Natural killer cell (primary cell): ENCODE data around the gene ACTR3. TPM values are rescaled to one million over a fixed set of nuclear protein-coding genes. Genes with fewer than 3 reads are reported as not detected.

Source experiments
- ATAC-seq, 3 donors: fragments of 150-1000 bp in 2 of 3; fragments of 200-7000 bp in 1 of 3; cut with Tn5 transposase; 1 replicate in 1 of 3; 2 replicates in 2 of 3; pipeline ENCODE4 v1.10.0; 2021; ENCODE audit warnings: mild to moderate bottlenecking in 2 of 3, moderate library complexity in 2 of 3
- DNase-seq, 2 donors: peaks; one replicate each; pipeline versions ENCODE4 v3.0.0 to v3.0.0-alpha.2; 2013 to 2021; ENCODE audit warnings: mixed read lengths in 1 of 2
- H3K27ac ChIP-seq: one replicate; pipeline ENCODE4 v1.5.1; 2013; ENCODE audit warnings: mild to moderate bottlenecking, low read length
- H3K27me3 ChIP-seq: one replicate; pipeline ENCODE4 v1.6.1; 2013; ENCODE audit warnings: low read length; ENCODE audit not compliant: control insufficient read depth, insufficient read depth
- H3K36me3 ChIP-seq: one replicate; pipeline ENCODE4 v1.6.1; 2013; ENCODE audit warnings: low read length; ENCODE audit not compliant: control insufficient read depth, insufficient read depth
- H3K4me1 ChIP-seq: one replicate; pipeline ENCODE4 v1.6.1; 2013; ENCODE audit warnings: low read length; ENCODE audit not compliant: control insufficient read depth, insufficient read depth
- H3K4me3 ChIP-seq: one replicate; pipeline ENCODE4 v1.5.1; 2013; ENCODE audit warnings: low read length
- H3K9me3 ChIP-seq: one replicate; pipeline ENCODE4 v1.6.1; 2013; ENCODE audit warnings: low read length; ENCODE audit not compliant: control insufficient read depth, insufficient read depth
- H3K27ac Mint-ChIP-seq, 2 donors: one replicate each; pipeline ENCODE4 v1.8.0; 2022; ENCODE audit warnings: mild to moderate bottlenecking in 2 of 2, mixed read lengths in 2 of 2, moderate library complexity in 1 of 2
- H3K27me3 Mint-ChIP-seq, 2 donors: one replicate each; pipeline ENCODE4 v1.8.0; 2022; ENCODE audit warnings: low read depth in 2 of 2, mixed read lengths in 2 of 2
- H3K36me3 Mint-ChIP-seq: one replicate; pipeline ENCODE4 v1.8.0; 2022; ENCODE audit warnings: mixed read lengths
- H3K4me1 Mint-ChIP-seq, 2 donors: one replicate each; pipeline ENCODE4 v1.8.0; 2022; ENCODE audit warnings: mixed read lengths in 2 of 2
- H3K4me3 Mint-ChIP-seq: one replicate; pipeline ENCODE4 v1.8.0; 2022; ENCODE audit warnings: mild to moderate bottlenecking, moderate library complexity, mixed read lengths
- H3K9me3 Mint-ChIP-seq, 2 donors: one replicate each; pipeline ENCODE4 v1.8.0; 2022; ENCODE audit warnings: mixed read lengths in 2 of 2
- WGBS: methylation state at CpG from one replicate; pipeline ENCODE4 v1.1.7; 2013; ENCODE audit warnings: missing lambda C conversion rate; ENCODE audit not compliant: insufficient coverage; 5-methylcytosine and 5-hydroxymethylcytosine counted together
- intact Hi-C: fragments of 100-400 bp; cut with micrococcal nuclease; formaldehyde crosslinking; loops from one replicate; pipeline ENCODE4 v1.14.2; 2022
- total RNA-seq, 4 donors: library from RNA; stranded (reverse); fragments of 120-200 nt in 1 of 4; gene quantifications; one replicate each; pipeline versions ENCODE4 v1.2.3 to v1.2.4, GENCODE V29; 2013 to 2022
- TF ChIP-seq, protein P1 (sequence below): fragments of 200-600 bp; IDR thresholded peaks from one replicate; pipeline ENCODE4 v1.8.0; 2022; ENCODE audit warnings: antibody characterized with exemption

Gene ACTR3
- total RNA-seq, 3 donors from 2014 or later (not counting 1 experiment from before 2014, with no cell fraction given) = 323 to 428 (median 352) TPM

GRCh38 chr2:113854970-113855740 is 34.7 kb upstream of the ACTR3 start:
- ATAC-seq (peak in 1 of 3 donors; percentile 48), DNase-seq (no peak)
- Histone ChIP-seq H3K4me3 (no peak overlapping the region), H3K4me1 (peaks cover 3% of the 10 kb centered on the region), H3K27me3 (no peaks in the 10 kb centered on the region), H3K27ac (no peak overlapping the region), H3K36me3 (no peaks in the 10 kb centered on the region), H3K9me3 (no peaks in the 10 kb centered on the region)
- Mint-ChIP-seq H3K27ac (no peak overlapping the region), H3K27me3 (no peaks in the 10 kb centered on the region), H3K4me1 (peaks cover 0 to 6% of the 10 kb centered on the region in 2 donors), H3K9me3 (no peaks in the 10 kb centered on the region), H3K36me3 (no peaks in the 10 kb centered on the region), H3K4me3 (no peak overlapping the region)
- WGBS = 66% methylated on average over 8 of the region's 8 CpGs
- intact Hi-C loops = no loop called here
- TF ChIP-seq, protein P1, sequence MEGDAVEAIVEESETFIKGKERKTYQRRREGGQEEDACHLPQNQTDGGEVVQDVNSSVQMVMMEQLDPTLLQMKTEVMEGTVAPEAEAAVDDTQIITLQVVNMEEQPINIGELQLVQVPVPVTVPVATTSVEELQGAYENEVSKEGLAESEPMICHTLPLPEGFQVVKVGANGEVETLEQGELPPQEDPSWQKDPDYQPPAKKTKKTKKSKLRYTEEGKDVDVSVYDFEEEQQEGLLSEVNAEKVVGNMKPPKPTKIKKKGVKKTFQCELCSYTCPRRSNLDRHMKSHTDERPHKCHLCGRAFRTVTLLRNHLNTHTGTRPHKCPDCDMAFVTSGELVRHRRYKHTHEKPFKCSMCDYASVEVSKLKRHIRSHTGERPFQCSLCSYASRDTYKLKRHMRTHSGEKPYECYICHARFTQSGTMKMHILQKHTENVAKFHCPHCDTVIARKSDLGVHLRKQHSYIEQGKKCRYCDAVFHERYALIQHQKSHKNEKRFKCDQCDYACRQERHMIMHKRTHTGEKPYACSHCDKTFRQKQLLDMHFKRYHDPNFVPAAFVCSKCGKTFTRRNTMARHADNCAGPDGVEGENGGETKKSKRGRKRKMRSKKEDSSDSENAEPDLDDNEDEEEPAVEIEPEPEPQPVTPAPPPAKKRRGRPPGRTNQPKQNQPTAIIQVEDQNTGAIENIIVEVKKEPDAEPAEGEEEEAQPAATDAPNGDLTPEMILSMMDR = no peak

- WGBS = 91% methylated on average over 3 of the region's 3 CpGs
- DNase-seq (no peak), ATAC-seq (no peak)
- Histone ChIP-seq H3K27ac (no peak overlapping the region), H3K27me3 (no peaks in the 10 kb centered on the region), H3K4me3 (no peak overlapping the region), H3K9me3 (no peaks in the 10 kb centered on the region), H3K4me1 (peaks cover 8% of the 10 kb centered on the region), H3K36me3 (no peaks in the 10 kb centered on the region)
- intact Hi-C loops = no loop called here
- Mint-ChIP-seq H3K4me3 (no peak overlapping the region), H3K4me1 (peaks cover 0 to 6% of the 10 kb centered on the region in 2 donors), H3K27ac (no peak overlapping the region), H3K27me3 (no peaks in the 10 kb centered on the region), H3K36me3 (no peaks in the 10 kb centered on the region), H3K9me3 (no peaks in the 10 kb centered on the region)
- TF ChIP-seq, protein P1 = no peak
Measured at GRCh38 chr2:113857464-113857863, 32.4 kb upstream of the ACTR3 start.

GRCh38 chr2:113858764-113859163 is 31.1 kb upstream of the ACTR3 start:
- no peak for DNase-seq
- peaks cover 8% of the 10 kb centered on the region for H3K4me1 ChIP-seq
- no peaks in the 10 kb centered on the region for H3K9me3 ChIP-seq
- TF ChIP-seq, protein P1 = no peak
- no peaks in the 10 kb centered on the region for H3K27me3 ChIP-seq
- Mint-ChIP-seq H3K9me3 (no peaks in the 10 kb centered on the region), H3K4me3 (no peak overlapping the region), H3K27ac (no peak overlapping the region), H3K36me3 (no peaks in the 10 kb centered on the region), H3K27me3 (no peaks in the 10 kb centered on the region), H3K4me1 (peaks cover 0 to 6% of the 10 kb centered on the region in 2 donors)
- H3K36me3 ChIP-seq = no peaks in the 10 kb centered on the region
- H3K4me3 ChIP-seq = no peak overlapping the region
- 88% methylated on average over 4 of the region's 5 CpGs for WGBS
- peak overlapping the region; percentile 65 for H3K27ac ChIP-seq
- intact Hi-C loops = no loop called here
- no peak for ATAC-seq

- TF ChIP-seq, protein P1 = no peak
Measured at GRCh38 chr2:113861740-113862139, 28.1 kb upstream of the ACTR3 start.

More at GRCh38 chr2:113861740-113862139, 28.1 kb upstream of the ACTR3 start:
- intact Hi-C loops = no loop called here
- no peaks in the 10 kb centered on the region for H3K9me3 Mint-ChIP-seq
- Histone ChIP-seq H3K4me1 (peaks cover 8% of the 10 kb centered on the region), H3K9me3 (no peaks in the 10 kb centered on the region), H3K4me3 (no peak overlapping the region), H3K27me3 (no peaks in the 10 kb centered on the region), H3K27ac (no peak overlapping the region), H3K36me3 (no peaks in the 10 kb centered on the region)
- WGBS = 73% methylated on average over 3 of the region's 7 CpGs
- no peak overlapping the region for H3K4me3 Mint-ChIP-seq
- H3K27ac Mint-ChIP-seq = no peak overlapping the region
- DNase-seq (no peak), ATAC-seq (no peak)
- H3K27me3 Mint-ChIP-seq = no peaks in the 10 kb centered on the region
- no peaks in the 10 kb centered on the region for H3K36me3 Mint-ChIP-seq
- peaks cover 0 to 6% of the 10 kb centered on the region in 2 donors for H3K4me1 Mint-ChIP-seq
